ENCODE data around the gene MYLK.

DNA sequence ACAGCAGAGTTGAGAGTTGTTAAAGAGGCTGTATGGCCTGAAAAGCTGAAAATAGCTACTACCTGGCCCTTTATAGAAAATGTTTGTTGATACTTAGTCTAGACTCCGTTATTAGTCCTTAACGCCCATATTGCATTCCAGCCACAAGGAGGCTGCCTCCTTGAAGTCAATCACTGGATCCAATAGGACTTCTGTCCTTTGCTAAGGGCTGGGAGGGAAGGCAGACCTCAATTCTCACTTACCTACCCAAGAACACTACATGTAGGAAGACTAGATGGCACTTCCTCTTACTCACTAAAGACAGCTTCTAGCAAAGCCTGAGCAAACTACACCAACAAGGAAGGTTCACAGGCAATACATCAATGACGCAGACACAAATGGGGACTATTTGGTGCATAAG is 159.8 kb downstream of the MYLK start:
- TF ChIP-seq CTCF (optimal IDR thresholded peaks at IDR 0.05 in 1 of 3, IDR thresholded peaks at IDR 0.05 in 1 of 3, conservative IDR thresholded peaks at IDR 0.05 in 1 of 3; ENCODE audit: extremely low read depth in 1 of 3, insufficient read depth in 2 of 3, low read length in 3 of 3) (peak in 2 of 3 experiments; percentile 15 to 24), EZH2 (IDR thresholded peaks at IDR 0.05; ENCODE audit: low read length) (no peak)

Data from keratinocyte (primary cell).